Measurements from ENCODE around the gene MAP7. TPM values are rescaled to one million over a fixed set of nuclear protein-coding genes. Genes with fewer than 3 reads are reported as not detected.

The MAP7 gene
- polyA plus RNA-seq, 1 donor from 2014 or later: 5.1 TPM

GRCh38 chr6:136521427-136521826 is 28.8 kb downstream of the MAP7 start:
- Histone ChIP-seq H3K36me3 (ENCODE audit: insufficient read depth, low read length) (no peaks in the 10 kb centered on the region), H3K4me2 (ENCODE audit: low read length) (no peak overlapping the region)

GRCh38 chr6:136520517-136520916 is 29.7 kb downstream of the MAP7 start:
- Histone ChIP-seq H3K9ac (ENCODE audit: low read length) (no peak overlapping the region), H3K9me3 (ENCODE audit: low read length) (no peaks in the 10 kb centered on the region), H3K9me2 (ENCODE audit: insufficient read depth, low read length) (no peaks in the 10 kb centered on the region), H3K4me3 (ENCODE audit: low read length) (no peak overlapping the region), H3K4me2 (ENCODE audit: low read length) (no peak overlapping the region), H2AFZ (ENCODE audit: low read depth, low read length) (no peak overlapping the region), H3K79me2 (replicated peaks; ENCODE audit: insufficient read depth, low read length) (no peaks in the 10 kb centered on the region), H4K20me1 (ENCODE audit: insufficient read depth) (no peaks in the 10 kb centered on the region), H3K27me3 (ENCODE audit: insufficient read depth, low read depth, low read length) (no peaks in the 10 kb centered on the region), H3F3A (ENCODE audit: insufficient read depth, low read length, poor library complexity, severe bottlenecking) (no peaks in the 10 kb centered on the region), H3K36me3 (ENCODE audit: insufficient read depth, low read length) (no peaks in the 10 kb centered on the region), H3K27ac (ENCODE audit: low read length) (no peak overlapping the region)
- TF ChIP-seq POLR2AphosphoS5 (IDR thresholded peaks at IDR 0.05) (no peak), EP300 (conservative IDR thresholded peaks at IDR 0.05; ENCODE audit: poor library complexity, severe bottlenecking) (no peak), CTCF (IDR thresholded peaks at IDR 0.05; ENCODE audit: poor library complexity, severe bottlenecking) (no peak), RAD21 (conservative IDR thresholded peaks at IDR 0.05) (no peak), TAF1 (IDR thresholded peaks at IDR 0.05; ENCODE audit: low read depth) (no peak), MXI1 (conservative IDR thresholded peaks at IDR 0.05; ENCODE audit: poor library complexity, severe bottlenecking) (no peak), REST (IDR thresholded peaks at IDR 0.05; ENCODE audit: borderline replicate concordance) (no peak), SMC3 (conservative IDR thresholded peaks at IDR 0.05; ENCODE audit: poor library complexity) (no peak), EZH2 (IDR thresholded peaks at IDR 0.05; ENCODE audit: borderline replicate concordance, insufficient read depth, low read length, poor library complexity, severe bottlenecking) (no peak)

More at GRCh38 chr6:136521427-136521826, 28.8 kb downstream of the MAP7 start:
- no peaks in the 10 kb centered on the region for H3K79me2 ChIP-seq (replicated peaks; ENCODE audit: insufficient read depth, low read length)
- H3F3A ChIP-seq (ENCODE audit: insufficient read depth, low read length, poor library complexity, severe bottlenecking): no peaks in the 10 kb centered on the region
- TF ChIP-seq REST (IDR thresholded peaks at IDR 0.05; ENCODE audit: borderline replicate concordance) (no peak), TAF1 (IDR thresholded peaks at IDR 0.05; ENCODE audit: low read depth) (no peak), POLR2AphosphoS5 (IDR thresholded peaks at IDR 0.05) (no peak), EZH2 (IDR thresholded peaks at IDR 0.05; ENCODE audit: borderline replicate concordance, insufficient read depth, low read length, poor library complexity, severe bottlenecking) (no peak), MXI1 (conservative IDR thresholded peaks at IDR 0.05; ENCODE audit: poor library complexity, severe bottlenecking) (no peak)
- no peak overlapping the region for H3K9ac ChIP-seq (ENCODE audit: low read length)
- H3K9me3 ChIP-seq (ENCODE audit: low read length): no peaks in the 10 kb centered on the region
- no peak overlapping the region for H2AFZ ChIP-seq (ENCODE audit: low read depth, low read length)
- H3K9me2 ChIP-seq (ENCODE audit: insufficient read depth, low read length): no peaks in the 10 kb centered on the region
- H3K27ac ChIP-seq (ENCODE audit: low read length): no peak overlapping the region
- no peaks in the 10 kb centered on the region for H3K27me3 ChIP-seq (ENCODE audit: insufficient read depth, low read depth, low read length)
- no peaks in the 10 kb centered on the region for H4K20me1 ChIP-seq (ENCODE audit: insufficient read depth)
- no peak overlapping the region for H3K4me3 ChIP-seq (ENCODE audit: low read length)

Measured in neural cell (in vitro differentiated cells).